GM23248 (cell line): ENCODE results near the gene ETF1.

Experiments used
- EZH2 ChIP-seq: fragments of 200-600 bp; sonication (generic); IDR thresholded peaks from 2 replicates; pipeline ENCODE4 v1.6.1; 2018; ENCODE audit warnings: antibody characterized with exemption, mild to moderate bottlenecking; ENCODE audit not compliant: insufficient read depth, poor library complexity, severe bottlenecking
- EZH2phosphoT487 ChIP-seq: fragments of 200-600 bp; sonication (generic); IDR thresholded peaks from 2 replicates; pipeline ENCODE4 v1.6.1; 2018; ENCODE audit warnings: antibody characterized with exemption, moderate library complexity, mild to moderate bottlenecking, low read depth; ENCODE audit not compliant: insufficient read depth

DNA sequence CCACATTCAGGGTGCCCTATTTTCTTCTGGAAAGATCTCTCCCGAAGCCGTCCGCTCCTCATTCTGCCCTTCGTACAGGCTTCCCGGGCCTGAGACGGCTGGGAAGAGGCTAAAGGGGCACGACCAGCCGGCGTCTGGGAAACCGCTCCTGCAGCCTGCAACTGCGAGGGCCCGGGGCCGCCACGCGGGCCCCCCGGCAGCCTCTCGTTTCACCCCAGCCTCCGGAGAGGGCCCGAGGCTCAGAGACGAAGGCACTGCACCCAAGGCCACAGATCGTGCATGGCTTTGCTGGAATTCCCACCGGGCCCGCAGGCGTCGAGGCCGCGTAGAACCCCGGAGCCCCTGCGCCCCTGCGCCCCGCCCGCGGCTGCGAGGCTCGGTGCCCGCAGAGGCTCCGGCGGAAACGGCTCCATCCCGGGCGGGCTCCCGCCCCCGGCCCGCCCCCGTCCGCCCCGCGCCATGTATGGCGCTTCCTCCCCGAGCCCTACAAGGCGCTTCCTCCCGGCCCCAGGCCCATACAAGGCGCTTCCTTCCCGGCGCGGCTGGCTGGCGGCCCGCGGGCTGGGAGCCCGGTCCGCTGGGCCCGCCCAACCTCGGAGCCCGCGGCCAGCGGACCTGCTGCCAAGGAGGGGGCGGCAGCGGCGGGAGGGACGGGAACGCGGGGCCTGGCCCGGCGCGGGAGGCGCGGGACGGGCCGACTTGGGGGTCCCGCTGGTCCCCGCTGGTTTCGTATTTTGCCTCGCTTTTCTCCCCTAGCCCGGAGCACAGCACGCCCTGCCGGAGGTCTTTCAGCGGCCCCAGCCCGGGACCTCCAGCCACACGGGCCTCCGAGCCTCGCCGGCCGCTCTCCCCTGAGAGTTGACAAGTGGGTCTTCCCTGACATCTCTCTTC is 51.1 kb downstream of the ETF1 start:
- TF ChIP-seq EZH2 = no peak
- no peak for TF ChIP-seq EZH2phosphoT487
